GM18861 (cell line): ENCODE data around the gene PPP1R26.
"Not testable (repeated sequence)": the region's sequence is repeated elsewhere in the genome, so short reads cannot be mapped to it uniquely, and the experiment has no call there.

Experiments
- ATAC-seq: cut with Tn5 transposase; IDR thresholded peaks from one replicate; pipeline ENCODE4 v1.9.1; 2021; ENCODE audit not compliant: unreplicated experiment

Gene PPP1R26

DNA sequence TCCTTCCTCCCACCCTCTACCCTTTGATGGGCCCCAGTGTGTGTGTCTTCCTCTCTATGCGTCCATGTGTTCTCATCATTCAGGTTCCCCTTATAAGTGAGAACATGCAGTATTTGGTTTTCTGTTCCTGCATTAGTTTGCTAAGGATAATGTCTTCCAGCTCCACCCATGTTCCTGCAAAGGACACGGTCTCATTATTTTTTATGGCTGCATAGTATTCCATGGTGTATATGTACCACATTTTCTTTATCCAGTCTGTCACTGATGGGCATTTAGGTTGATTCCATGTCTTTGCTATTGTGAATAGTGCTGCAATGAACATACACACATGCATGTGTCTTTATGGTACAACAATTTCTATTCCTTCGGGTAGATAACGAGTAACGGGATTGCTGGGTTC, 21.1 kb upstream of the PPP1R26 start:
- ATAC-seq, result not testable (repeated sequence)

DNA sequence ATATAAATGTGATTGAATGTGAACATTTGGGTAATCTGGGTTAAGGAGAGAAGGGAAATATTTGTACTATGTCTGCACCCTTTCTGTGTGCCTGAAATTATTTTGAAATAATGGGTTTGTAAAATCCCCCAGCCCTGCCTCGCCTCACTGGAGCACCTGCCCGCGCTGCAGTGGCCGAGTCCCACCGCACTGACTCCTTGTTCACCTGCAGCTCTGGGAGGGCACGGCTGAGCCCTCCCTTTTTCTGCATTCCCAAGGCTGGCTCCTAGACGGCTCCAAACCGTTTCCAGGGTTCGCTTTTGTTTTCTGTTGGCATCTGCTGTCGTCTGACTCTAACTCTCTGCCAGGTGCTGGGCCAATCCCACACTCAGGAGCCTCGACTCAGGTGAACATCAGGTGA, 17.6 kb upstream of the PPP1R26 start:
- no peak for ATAC-seq

DNA sequence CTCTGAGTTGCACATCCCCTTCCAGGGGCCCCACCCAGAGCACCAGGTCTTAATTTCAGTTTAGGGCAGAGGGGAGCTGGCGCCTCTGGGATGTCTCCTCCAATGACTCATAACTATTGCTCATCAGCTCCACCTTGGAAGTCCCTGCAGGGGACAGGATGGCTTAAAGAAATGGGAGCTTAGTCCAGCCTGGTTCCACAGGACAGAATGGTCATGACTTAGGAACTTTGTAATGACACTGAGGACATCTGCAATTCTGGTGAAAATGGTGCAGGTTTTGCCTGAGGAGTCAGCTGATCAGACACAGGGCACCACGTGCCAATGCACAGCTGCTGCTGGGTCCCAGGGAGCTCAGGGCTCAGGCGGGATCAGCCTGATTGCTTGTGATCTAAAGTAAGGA, 16.4 kb upstream of the PPP1R26 start:
- ATAC-seq, result no peak

DNA sequence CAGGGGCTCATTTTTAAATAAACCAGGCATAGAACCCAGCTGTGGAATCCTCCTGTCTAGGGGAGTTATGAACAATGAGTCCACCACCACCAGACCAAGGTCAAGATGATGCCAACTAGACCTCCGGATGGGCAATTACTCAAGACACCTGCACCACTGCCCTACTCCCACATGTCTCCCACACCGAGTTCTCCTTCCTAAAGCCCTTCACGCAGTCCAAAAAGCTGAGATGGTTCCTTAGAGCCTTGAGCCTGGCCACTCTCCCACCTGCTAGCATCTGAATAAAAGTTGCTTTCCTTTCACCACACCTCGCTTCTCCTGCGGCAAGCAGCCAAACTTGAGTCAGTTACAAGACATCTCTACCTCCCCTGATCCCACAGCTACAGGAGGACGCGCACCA, 15.4 kb upstream of the PPP1R26 start:
- no peak for ATAC-seq

DNA sequence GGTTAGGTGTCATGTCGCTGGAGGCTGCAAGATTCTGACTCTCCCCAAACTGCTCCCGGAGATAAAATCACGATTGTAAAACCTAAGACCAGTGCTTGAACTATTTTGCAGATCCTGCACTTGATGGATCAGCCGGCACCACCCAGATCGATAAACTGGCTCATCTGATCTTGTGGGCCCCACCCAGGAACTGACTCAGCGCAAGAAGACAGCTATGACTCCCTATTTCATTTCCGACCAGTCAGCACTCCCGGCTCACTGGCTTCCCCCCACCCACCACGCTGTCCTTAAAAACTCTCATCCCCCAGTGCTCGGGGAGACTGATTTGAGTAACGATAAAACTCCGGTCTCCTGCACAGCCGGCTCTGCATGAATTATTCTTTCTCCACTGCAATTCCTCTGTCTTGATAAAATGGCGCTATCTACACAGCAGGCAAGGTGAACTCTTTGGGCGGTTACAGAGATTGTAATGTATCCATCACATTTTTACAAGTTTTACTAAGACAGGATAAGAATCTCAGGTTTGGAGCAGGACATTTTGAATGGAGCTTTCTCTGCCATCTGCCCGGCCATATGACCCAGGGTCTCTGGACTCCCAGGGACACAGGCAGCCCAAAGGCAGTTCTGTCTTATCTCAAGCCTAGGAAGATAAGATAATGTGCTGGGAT, 10.6 kb upstream of the PPP1R26 start:
- ATAC-seq, result no peak

DNA sequence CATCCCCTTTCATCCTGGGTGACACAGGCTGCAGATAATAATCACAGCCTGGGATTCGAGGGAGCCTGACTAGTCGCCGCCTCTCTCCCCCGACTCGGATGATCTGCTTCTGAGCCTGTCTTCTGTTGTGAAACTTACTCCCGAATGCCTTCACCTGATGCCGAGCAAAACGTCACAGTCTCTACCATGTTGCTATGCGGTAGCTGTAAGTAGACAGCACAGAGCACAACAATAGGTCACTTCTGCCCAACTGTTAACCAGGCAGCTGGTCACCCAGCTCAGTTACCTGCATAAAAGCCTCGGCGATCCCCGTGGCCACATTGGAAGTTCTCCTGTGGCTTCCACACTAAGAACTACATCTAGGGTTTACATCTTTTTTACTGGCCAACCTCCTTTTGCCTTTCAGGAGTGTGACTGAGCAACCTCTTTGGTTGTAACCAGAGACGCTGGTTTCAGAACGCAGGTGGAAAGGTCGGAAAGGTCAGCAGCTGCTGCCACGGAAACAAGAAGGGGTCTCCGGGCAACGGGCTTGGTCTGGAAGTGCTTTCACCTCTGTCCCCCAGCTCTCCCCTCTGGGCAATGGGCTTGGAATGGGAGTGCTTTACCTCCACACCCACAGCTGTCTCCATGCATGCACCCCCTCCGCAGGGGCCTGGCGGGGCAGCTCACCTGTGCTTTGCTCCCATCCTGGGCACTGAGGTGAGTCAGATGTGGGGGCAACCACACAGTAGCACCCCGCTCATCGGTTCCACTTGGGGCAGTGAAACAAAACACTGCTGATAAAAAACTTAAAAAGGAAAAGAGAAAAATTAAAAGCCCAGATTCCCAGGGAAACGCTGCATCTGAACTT, 7.6 kb upstream of the PPP1R26 start:
- no peak for ATAC-seq

DNA sequence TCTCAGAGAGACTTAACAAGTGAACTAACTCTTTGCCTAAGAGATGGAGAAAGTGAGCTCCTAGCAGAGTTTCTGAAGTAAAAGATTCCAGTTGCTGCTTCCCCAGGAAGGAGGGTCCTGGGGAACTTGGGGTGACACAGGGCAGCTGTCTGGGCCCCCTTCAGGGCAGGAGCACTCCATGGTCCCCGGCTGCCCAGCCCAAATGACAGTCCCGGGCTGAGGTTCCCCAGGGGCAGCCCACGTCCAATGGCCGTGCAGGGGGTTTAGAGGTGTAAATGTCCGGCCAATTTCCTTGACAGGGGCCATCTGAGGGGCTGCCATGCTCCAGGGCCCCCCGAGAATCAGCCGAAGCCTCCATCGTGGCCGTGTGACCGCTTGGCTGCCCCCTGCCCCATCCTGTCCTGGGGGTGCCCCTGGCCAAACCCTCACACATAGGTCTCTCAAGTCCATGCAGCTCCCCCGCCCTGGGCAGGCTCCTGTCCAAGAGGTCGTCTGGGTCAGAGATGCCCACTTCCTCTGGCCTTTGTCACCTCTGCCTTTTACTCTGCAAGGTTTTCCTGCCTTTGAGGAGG, 5.5 kb upstream of the PPP1R26 start:
- ATAC-seq, result no peak

DNA sequence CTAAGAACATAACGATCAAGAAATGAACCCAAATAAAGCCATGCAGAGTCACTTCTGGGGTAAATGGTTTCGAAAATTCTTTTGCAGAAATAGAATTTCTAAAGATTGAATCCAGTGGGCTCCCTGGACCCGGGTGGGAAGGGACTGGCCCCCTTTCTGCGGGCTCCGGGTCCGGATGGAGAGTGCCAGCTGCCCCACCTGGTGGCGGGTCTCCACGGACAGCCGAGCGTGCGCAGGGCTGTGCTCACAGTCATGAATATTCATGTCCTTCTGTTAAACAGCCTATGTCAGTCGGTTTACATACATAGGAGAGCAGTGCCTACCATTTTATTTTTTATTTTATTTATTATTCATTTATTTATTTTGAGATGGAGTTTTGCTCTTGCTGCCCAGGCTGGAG, 4.7 kb upstream of the PPP1R26 start:
- no peak for ATAC-seq

DNA sequence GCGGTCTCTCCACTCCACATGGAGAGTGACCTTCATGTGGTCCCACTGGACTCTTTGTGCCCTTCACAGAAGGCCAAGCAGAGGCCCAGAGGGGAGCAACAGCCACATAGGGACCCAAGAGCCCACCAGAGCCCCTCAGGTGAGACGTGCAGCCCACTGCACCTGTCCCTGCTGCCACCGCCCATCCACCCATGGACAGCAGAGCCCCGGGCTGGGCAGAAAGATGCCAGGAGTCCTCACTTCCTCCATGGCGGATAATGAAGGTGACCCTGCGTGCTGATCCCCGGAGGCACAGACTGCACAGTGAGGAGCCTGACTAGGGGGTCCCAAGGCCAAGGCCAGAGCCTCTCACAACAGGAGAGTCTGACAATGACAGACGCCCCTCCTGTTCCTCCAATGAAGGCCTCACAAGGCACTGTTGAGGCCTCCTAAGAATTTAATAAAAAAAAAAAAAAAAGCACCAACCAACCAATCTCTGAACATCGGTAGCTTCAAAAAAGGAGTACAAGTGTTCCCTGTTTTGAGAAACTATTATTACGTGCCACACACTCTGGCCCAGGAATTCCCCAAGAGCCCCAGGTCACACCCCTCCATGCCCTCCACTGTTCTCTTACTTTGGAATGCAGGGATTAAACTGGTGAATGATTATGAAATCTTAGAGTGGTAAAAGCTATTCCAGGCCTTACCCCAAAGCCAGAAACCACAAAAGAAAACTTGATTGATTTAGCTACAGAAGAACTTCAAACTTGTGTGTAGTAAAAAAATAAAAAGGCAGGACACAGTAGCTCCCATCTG, 2.8 kb upstream of the PPP1R26 start:
- no peak for ATAC-seq

DNA sequence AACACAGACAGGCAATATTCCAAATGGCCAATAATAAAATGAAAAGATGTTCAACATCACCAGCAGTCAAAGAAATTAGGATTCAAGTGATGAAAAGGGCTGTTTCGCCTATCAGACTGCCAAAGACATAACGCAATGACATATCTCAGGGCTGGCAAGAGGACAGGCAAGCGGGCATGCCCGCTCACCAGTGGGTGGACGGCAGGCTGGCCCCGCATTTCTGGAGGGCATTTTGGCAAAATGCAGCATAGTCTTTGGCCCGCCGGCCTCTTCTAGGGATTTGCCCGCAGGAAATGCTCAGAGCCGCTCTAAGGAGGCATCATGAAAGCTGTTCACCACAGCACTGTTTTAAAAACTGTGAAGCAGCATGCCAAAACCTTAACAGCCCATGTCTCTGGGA, 1.4 kb upstream of the PPP1R26 start:
- no peak for ATAC-seq

DNA sequence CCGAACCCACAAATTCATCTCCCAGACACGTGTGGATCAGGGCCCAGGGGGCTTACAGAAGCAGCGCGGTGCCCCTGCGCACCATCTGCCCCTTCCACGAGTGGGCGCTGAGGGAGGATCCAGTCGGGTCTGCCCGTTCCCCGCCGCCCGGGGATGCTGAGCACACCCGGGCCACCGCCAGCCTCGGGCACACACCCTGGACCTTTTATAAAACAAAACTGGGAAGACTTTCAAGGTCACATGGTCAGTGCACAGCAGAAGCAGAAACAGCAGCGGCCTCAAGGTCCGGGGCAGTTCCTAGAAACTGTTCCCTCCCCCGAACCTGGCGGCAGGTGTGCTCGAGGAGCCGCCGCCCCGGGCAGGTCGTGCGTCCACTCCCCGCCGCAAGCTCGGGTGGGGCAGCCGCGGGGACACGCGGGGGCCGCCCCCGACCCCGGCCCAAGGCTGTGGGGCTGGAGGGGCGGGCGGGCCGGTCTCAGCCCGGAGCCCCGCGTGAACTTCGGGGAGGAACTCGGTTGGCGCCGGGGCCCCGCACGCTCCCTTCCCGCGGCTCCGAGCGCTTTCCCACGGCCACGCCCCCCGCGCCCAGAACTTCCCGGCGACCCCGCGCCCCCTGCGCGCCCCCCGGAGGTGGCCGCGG, 633 bp upstream of the PPP1R26 start:
- no peak for ATAC-seq

DNA sequence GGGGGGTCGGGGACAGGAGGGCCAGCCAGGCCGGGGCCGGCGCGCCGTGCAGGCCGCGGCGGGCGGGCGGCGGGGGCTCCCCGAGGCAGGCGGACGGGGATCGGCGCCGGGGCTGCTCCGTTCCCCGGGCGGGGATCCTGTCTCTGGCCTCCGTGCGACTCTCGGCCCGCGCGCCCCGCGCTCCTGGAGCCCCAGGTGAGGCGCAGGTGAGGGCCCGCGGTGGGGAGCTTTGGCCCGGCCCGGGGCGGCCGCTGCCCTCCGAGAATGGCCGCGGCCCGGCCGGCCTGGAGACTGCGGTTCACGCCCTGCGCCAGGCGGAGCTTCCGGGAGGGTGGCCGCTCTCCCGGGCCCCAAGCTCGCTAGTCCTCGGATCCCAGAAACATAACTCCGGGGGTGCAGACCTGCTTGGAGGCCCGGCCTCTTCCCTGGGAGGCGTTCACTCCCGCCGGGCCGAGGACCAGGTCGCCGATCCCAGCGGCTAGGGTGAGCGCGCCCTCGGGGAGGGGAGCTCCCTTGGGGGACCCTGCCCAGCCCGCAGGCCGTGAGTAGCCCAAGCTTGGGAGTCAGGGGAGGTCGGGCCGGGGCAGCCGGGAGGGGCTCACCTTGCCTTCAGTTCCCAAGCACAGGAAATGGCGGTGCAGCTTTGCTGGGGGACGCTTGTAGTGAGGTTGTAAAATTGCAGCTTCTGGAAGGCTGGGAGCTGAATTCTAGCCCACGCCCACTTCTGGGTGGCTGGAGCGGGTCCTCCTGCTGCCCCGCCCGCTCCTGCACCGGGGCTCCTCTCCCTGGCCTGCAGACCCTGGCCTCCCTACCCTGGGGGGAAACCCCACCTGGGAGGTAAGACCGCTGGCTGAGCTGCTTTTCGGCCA, 723 bp downstream of the PPP1R26 start:
- ATAC-seq, result no peak

DNA sequence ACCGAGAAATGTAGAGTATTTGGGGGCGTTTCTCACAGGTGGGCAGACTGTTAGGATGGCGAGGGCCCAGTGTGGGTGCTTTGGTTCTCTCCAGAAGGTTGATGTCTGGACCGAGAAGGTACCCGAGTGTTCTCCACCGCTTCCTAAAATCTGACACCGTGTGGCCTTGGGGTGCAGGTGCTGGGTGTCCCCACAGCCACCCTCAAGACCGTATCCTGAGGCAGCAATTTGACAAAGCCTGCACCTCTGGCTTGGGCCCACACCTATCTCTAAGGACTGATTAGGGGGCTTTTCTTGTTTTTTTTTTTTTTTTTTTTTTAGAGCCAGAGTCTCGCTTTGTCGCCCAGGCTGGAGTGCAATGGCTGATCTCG, 1.3 kb downstream of the PPP1R26 start:
- ATAC-seq, result no peak

DNA sequence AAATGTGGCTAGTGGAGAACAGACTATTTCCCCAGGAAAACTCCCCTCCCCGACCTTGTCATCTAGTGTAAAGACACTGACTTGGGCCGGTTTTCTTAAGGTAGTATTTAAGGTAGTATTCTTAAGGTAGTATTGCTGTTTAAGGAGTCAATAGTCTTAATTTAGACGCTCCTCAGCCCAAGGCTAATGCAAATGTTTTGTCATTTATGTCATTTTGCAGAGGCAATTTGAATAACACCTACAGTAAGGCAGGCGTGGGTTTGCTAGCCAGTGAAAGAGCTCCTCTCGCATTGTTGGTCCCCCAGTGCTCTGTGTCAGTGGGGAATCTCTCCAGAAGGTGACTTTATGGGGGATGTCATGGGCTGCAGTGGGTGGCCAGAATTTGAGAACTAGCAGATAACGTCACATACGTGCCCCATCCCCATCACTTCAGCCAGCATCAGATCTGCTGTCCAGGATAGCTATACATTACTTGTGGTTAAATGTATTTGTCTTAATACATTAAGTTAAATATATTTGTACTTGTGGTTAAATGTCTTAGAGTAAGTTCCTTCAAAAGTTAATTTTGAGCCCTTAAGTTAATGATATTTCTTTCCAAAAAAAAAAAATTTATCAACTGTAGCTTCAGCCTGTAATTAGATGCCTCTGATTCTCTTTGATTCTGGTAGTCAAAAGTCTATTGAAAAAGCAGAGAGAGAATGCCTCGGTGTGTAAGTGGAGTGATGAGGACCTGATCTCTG, 2.6 kb downstream of the PPP1R26 start:
- ATAC-seq, result no peak

DNA sequence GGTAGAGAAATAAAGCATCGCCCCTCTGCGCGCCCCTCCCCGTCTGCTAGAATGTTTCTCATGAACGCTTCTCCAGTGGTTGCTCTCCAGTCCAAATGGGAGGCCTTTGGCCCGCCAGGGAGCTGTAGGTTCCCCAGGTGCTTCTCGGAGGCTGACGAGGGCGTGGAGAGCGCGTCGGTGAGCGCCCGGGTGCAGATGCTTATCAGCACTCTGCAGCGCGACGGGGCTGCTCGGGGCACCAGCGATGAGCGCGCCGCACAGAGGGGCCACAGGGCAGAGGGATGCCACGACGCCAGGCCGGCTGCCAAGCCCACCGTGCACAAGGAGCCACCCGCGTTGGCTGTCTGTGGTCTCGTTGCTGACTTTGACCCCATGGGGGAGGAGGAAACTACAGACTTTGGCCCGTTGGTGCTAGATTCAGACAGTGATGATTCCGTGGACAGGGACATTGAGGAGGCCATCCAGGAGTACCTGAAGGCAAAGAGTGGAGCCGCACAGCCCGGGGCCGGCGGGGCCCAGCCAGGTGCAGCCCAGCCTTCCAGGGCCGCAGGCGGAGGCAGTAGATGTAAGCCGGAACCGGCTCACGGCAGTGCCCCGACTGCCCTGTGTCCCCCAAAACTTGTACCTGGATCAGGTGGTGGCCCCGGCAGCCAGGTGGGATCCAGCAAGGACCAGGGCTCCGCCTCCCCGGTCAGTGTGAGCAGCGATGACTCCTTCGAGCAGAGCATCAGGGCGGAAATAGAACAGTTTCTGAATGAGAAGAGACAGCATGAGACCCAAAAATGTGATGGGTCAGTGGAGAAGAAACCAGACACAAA, 5.1 kb downstream of the PPP1R26 start:
- ATAC-seq, result no peak

DNA sequence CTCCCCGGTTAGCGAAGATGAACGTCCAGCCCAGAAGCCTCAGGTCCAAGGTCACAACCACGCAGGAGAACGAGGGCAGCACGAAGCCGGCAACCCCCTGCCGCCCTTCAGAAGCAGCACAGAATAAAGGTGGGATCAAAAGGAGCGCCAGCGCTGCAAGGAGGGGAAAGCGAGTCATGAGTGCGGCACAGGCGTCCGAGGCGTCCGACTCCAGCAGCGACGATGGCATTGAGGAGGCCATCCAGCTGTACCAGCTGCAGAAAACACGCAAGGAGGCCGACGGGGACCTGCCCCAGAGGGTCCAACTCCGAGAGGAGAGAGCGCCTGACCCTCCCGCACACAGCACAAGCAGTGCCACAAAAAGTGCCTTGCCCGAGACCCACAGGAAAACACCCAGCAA, 5.8 kb downstream of the PPP1R26 start:
- ATAC-seq, result no peak

DNA sequence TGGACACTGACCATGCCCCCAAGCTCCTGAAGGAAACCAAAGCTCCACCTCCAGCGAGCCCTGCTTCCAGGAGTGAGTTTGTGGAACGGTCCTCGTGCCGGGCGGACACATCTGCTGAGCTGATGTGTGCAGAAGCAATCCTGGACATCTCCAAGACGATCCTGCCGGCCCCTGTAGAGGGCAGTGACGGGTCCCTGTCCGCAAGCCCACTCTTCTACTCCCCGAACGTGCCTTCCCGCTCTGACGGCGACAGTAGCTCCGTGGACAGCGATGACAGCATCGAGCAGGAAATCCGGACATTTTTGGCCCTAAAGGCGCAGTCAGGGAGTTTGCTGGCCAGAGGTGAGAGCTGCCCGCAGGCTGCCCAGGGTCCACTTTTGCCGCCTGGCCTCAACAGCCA, 6.2 kb downstream of the PPP1R26 start:
- no peak for ATAC-seq

DNA sequence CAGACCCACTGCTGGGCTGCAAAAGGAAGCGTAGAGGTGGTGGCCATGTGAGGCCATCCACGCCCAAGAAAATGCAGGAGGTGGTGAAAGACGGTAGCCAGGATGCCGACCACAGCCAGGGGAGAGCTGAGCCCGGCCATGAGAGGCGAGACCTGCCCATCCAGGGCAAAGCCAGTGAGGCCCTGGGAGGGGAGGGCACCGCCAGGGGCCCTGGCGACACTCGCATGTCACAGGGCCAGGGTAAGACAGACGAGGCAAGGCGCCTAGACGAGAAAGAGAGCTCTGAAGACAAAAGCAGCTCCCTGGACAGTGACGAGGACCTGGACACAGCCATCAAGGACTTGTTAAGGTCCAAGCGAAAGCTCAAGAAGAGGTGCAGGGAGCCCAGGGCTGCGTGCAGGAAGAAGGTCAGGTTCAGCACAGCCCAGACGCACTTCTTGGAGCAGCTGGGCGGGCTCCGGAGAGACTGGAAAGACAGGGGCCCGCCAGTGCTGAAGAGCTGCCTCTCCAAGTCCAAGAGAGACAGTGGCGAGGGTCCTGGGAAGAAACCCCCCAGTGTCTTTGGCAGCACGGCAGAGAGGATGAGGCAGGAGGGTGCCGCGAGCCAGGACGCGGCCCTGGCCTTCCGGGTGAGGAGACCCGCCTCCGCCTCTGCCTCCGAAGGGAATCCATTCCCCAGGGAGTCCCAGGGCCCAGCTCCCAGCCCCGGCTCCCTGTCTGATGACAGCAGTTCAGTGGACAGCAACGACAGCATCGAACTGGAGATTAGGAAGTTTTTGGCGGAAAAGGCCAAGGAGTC, 6.9 kb downstream of the PPP1R26 start:
- ATAC-seq, result no peak
